Esophagus squamous epithelium (tissue), 4 donors: ENCODE measurements around the gene MORN1.

Experiments
- POLR2A ChIP-seq, 4 donors: fragments of 450-650 bp; IDR thresholded peaks; one replicate each; pipeline ENCODE4 v1.6.1; 2017; ENCODE audit warnings: antibody characterized with exemption in 4 of 4, mild to moderate bottlenecking in 4 of 4, moderate library complexity in 3 of 4
- TF ChIP-seq, protein P1 (sequence below), 6 experiments: fragments of 450-650 bp in 4 of 6; fragments of 200-600 bp in 2 of 6; sonication (generic) in 2 of 6; IDR thresholded peaks; one replicate each; pipeline ENCODE4 v1.5.1; 2016 to 2019; ENCODE audit warnings: antibody characterized with exemption in 6 of 6, mild to moderate bottlenecking in 4 of 6, moderate library complexity in 4 of 6

DNA sequence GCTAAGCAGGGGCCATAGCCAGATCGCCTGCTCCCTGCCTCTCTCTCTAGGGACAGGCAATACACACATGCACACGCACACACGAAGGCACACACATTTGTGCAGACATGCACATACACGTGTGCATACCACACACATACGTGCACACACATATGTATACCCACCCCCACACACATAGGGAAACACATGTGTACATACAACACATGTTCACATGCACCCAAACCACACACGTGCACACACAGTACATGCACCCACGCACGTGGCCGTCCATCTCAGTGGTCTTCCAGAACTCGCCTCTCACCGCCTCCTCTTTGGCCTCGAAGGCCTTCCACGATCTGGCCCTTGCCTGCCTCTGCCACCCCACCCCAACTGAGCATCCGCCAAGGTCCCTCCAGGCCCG lies 46.3 kb upstream of the MORN1 start:
- TF ChIP-seq, protein P1, sequence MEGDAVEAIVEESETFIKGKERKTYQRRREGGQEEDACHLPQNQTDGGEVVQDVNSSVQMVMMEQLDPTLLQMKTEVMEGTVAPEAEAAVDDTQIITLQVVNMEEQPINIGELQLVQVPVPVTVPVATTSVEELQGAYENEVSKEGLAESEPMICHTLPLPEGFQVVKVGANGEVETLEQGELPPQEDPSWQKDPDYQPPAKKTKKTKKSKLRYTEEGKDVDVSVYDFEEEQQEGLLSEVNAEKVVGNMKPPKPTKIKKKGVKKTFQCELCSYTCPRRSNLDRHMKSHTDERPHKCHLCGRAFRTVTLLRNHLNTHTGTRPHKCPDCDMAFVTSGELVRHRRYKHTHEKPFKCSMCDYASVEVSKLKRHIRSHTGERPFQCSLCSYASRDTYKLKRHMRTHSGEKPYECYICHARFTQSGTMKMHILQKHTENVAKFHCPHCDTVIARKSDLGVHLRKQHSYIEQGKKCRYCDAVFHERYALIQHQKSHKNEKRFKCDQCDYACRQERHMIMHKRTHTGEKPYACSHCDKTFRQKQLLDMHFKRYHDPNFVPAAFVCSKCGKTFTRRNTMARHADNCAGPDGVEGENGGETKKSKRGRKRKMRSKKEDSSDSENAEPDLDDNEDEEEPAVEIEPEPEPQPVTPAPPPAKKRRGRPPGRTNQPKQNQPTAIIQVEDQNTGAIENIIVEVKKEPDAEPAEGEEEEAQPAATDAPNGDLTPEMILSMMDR (IDR thresholded peaks at IDR 0.05) = no peak
- no peak for TF ChIP-seq POLR2A (IDR thresholded peaks at IDR 0.05)
